ENCODE data around the gene RLBP1. TPM values are rescaled to one million over a fixed set of nuclear protein-coding genes. Genes with fewer than 3 reads are reported as not detected.
"Not testable (repeated sequence)": the region's sequence is repeated elsewhere in the genome, so short reads cannot be mapped to it uniquely, and the experiment has no call there.

Gene RLBP1
- total and polyA plus RNA-seq, 2 donors from 2014 or later: not detected

DNA sequence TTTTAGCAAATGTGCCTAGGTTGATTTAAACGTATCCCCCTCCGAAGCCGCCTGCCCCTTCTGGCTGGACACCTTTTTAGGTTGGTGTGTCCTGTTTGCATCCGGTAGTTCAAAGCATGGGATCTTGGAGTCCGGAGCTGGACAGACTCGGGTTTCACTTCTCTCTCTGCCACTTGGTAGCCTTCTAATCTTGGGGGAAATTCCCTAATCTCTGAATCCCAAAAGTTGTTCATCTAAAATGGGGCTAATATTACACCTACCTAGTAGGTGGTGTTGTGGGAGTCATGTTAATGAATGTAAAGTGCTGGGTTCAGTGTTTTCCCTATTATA lies 23.2 kb upstream of the RLBP1 start:
- TF ChIP-seq, protein P1, sequence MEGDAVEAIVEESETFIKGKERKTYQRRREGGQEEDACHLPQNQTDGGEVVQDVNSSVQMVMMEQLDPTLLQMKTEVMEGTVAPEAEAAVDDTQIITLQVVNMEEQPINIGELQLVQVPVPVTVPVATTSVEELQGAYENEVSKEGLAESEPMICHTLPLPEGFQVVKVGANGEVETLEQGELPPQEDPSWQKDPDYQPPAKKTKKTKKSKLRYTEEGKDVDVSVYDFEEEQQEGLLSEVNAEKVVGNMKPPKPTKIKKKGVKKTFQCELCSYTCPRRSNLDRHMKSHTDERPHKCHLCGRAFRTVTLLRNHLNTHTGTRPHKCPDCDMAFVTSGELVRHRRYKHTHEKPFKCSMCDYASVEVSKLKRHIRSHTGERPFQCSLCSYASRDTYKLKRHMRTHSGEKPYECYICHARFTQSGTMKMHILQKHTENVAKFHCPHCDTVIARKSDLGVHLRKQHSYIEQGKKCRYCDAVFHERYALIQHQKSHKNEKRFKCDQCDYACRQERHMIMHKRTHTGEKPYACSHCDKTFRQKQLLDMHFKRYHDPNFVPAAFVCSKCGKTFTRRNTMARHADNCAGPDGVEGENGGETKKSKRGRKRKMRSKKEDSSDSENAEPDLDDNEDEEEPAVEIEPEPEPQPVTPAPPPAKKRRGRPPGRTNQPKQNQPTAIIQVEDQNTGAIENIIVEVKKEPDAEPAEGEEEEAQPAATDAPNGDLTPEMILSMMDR (IDR thresholded peaks at IDR 0.05; ENCODE audit: borderline replicate concordance, extremely low read depth, insufficient read depth): no peak
- no peak for FAIRE-seq

DNA sequence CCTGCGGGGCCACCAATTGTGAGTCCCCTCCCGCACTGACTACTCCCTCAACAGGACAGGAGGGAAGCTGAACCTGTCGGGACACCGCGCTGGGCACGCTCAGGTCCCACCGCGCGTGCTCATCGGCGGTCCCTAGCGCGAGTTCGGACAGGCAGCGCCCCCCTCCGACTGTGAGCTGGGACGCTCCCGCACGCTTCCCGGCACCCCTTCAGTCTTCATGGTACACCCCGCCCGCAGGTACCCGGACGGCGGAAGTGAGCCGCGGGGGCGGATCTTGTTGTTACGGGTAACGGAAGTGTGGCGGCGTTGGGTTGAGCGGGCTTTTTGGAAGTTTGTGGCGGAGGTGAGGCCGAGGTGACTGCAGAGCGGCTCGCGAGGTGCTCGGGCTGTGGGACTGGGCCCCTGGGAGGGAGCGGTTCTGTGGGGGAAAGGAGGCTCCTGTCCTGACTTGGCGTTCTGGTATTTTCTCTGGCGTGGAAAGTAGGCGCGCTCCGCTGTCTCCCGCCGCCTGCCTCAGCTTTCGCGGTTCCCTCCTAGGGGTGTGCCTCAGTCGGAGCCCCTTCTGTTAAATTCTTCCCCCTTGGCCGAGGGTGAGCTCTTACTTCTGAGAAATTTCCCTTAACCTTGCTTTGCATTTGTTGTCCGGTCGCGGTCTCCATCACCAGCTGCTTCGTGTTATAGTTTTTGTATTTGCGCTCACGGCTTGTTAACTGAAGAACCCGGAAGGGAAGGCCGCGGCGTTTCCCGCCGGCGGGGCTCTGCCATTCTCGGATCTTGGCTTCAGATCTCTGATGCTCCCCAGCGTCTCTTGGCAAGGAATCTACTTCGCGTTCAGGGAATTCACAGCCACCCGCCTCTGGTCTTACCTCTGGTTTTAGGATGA lies 22.6 kb upstream of the RLBP1 start, which contains the start of gene FANCI:
Gene FANCI (plus strand): TSS at position 289 of the 883 bp plus-strand sequence. CDS start 3,669 bp downstream, outside the sequence.
- FAIRE-seq: no peak

More for the DNA sequence above, 23.2 kb upstream of the RLBP1 start:
- Histone ChIP-seq H3K4me1 (ENCODE audit: control insufficient read depth in 2 of 3, insufficient read depth in 2 of 3, low read depth in 1 of 3, low read length in 3 of 3) (peaks cover 0 to 8% (median 0%) of the 10 kb centered on the region in 3 donors), H3K9me3 (ENCODE audit: control insufficient read depth in 2 of 3, insufficient read depth in 1 of 3, low read length in 3 of 3) (peaks cover 0 to 1% (median 0%) of the 10 kb centered on the region in 3 donors), H3K36me3 (ENCODE audit: control insufficient read depth in 2 of 3, insufficient read depth in 3 of 3, low read length in 3 of 3) (no peaks in the 10 kb centered on the region), H3K27ac (ENCODE audit: low read depth in 2 of 2, low read length in 2 of 2) (no peak overlapping the region), H3K9ac (ENCODE audit: low read length in 3 of 3) (peak overlapping the region; percentile 22 to 77 (median 48)), H3K27me3 (ENCODE audit: control insufficient read depth, insufficient read depth, low read length) (no peaks in the 10 kb centered on the region), H3K4me3 (ENCODE audit: low read length in 3 of 3) (peak overlapping the region; percentile 79 to 97 (median 85))
- intact Hi-C loops (cut with DNase I): no loop called here
- peak in 1 of 5 donors; percentile 37 for DNase-seq

DNA sequence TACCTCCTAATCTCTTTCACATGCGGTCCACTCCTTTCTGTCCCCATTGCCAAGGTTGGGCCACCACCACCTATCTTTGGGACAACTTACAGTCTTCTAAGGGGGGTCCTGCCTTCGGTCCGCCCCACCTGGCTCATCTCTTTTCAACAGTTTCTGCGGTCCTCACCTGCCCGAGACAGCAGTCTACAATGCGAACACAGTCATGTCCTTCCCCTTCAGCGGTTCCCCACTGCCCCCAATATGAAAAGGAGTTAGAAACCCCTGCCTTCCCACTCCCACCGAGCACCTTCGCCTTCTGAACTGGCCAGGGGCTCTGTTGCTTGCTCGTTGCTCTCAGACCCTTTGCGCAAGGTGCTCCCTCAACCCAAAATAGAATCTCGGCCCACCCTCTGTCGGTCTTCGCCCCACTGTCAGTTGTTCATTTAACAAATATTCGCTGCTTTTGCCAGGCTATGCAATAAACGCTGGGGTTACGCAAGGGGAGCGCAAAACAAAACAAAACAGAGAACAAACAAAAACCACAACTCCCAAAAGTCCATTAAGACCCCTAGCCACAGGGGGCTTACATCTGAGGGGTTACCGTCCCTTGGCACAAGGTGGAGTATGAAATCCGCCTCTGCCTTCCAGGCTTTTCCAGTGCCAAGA lies 21.8 kb upstream of the RLBP1 start:
- peak overlapping the region; percentile 50 to 86 (median 81) for H3K9ac ChIP-seq (ENCODE audit: low read length in 3 of 3)
- peak in 1 of 5 donors; percentile 41 for DNase-seq
- H3K27me3 ChIP-seq (ENCODE audit: control insufficient read depth, insufficient read depth, low read length): no peaks in the 10 kb centered on the region
- no peaks in the 10 kb centered on the region for H3K9me3 ChIP-seq (ENCODE audit: control insufficient read depth in 2 of 3, insufficient read depth in 1 of 3, low read length in 3 of 3)
- peaks cover 0 to 8% (median 0%) of the 10 kb centered on the region in 3 donors for H3K4me1 ChIP-seq (ENCODE audit: control insufficient read depth in 2 of 3, insufficient read depth in 2 of 3, low read depth in 1 of 3, low read length in 3 of 3)
- H3K27ac ChIP-seq (ENCODE audit: low read depth in 2 of 2, low read length in 2 of 2): peak overlapping the region; percentile 19 to 23
- TF ChIP-seq, protein P1 (IDR thresholded peaks at IDR 0.05; ENCODE audit: borderline replicate concordance, extremely low read depth, insufficient read depth): no peak
- H3K4me3 ChIP-seq (ENCODE audit: low read length in 3 of 3): peak overlapping the region; percentile 85 to 97 (median 90)
- intact Hi-C loops (cut with DNase I): no loop called here
- no peaks in the 10 kb centered on the region for H3K36me3 ChIP-seq (ENCODE audit: control insufficient read depth in 2 of 3, insufficient read depth in 3 of 3, low read length in 3 of 3)
- no peak for FAIRE-seq

More for the DNA sequence above, 22.6 kb upstream of the RLBP1 start, which contains the start of gene FANCI:
- TF ChIP-seq, protein P1 (IDR thresholded peaks at IDR 0.05; ENCODE audit: borderline replicate concordance, extremely low read depth, insufficient read depth): peak; percentile 53
- H3K36me3 ChIP-seq (ENCODE audit: control insufficient read depth in 2 of 3, insufficient read depth in 3 of 3, low read length in 3 of 3): no peaks in the 10 kb centered on the region
- peak within 1 kb of the TSS; percentile 19 to 23 for H3K27ac ChIP-seq (ENCODE audit: low read depth in 2 of 2, low read length in 2 of 2)
- peak within 1 kb of the TSS; percentile 85 to 97 (median 90) for H3K4me3 ChIP-seq (ENCODE audit: low read length in 3 of 3)
- intact Hi-C loops (cut with DNase I): no loop called here
- DNase-seq: peak; percentile 96 to 98 (median 97)
- H3K27me3 ChIP-seq (ENCODE audit: control insufficient read depth, insufficient read depth, low read length): no peaks in the 10 kb centered on the region
- peaks cover 0 to 8% (median 0%) of the 10 kb centered on the region in 3 donors for H3K4me1 ChIP-seq (ENCODE audit: control insufficient read depth in 2 of 3, insufficient read depth in 2 of 3, low read depth in 1 of 3, low read length in 3 of 3)
- H3K9me3 ChIP-seq (ENCODE audit: control insufficient read depth in 2 of 3, insufficient read depth in 1 of 3, low read length in 3 of 3): no peaks in the 10 kb centered on the region
- H3K9ac ChIP-seq (ENCODE audit: low read length in 3 of 3): peak within 1 kb of the TSS; percentile 77 to 86 (median 81)

DNA sequence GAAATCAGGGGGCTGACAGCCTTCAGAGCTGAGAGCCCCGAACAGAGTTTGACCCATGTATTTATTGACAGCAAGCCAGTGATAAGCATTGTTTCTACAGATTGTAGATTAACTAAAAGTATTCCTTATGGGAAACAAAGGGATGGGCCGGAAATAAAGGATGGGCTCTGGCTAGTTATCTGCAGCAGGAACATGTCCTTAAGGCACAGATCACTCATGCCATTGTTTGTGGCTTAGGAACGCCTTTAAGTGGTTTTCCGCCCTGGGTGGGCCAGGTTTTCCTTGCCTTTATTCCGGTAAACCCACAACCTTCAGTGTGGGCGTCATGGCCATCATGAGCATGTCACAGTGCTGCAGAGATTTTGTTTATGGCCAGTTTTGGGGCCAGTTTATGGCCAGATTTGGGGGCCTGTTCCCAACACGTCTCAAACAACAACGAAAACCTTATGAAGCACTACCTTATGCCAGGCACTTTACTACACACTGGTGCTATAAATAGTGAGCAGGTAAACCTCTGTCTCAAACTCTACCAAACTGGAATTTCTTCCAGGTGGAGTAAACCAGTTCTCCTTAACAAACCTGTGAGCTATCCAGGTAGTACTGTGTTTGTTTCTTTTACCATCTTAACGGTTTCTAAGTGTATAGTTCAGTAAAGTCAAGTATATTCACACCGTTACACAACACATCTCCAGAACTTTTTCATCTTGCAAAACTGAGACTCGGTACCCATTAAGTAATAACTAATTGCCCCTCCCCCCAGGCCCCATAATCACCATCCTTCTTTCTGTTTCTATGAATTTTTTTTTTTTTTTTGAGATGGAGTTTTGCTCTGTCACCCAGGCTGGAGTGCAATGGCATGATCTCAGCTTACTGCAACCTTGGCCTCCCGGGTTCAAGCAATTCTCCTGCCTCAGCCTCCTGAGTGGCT lies 18.8 kb upstream of the RLBP1 start:
- FAIRE-seq; intact Hi-C loops (cut with DNase I): not testable (repeated sequence)

More for the DNA sequence above, 18.8 kb upstream of the RLBP1 start:
- DNase-seq; H3K27me3 ChIP-seq (ENCODE audit: control insufficient read depth, insufficient read depth, low read length); H3K9me3 ChIP-seq (ENCODE audit: control insufficient read depth in 2 of 3, insufficient read depth in 1 of 3, low read length in 3 of 3); H3K4me3 ChIP-seq (ENCODE audit: low read length in 3 of 3); H3K9ac ChIP-seq (ENCODE audit: low read length in 3 of 3); H3K27ac ChIP-seq (ENCODE audit: low read depth in 2 of 2, low read length in 2 of 2); H3K36me3 ChIP-seq (ENCODE audit: control insufficient read depth in 2 of 3, insufficient read depth in 3 of 3, low read length in 3 of 3); H3K4me1 ChIP-seq (ENCODE audit: control insufficient read depth in 2 of 3, insufficient read depth in 2 of 3, low read depth in 1 of 3, low read length in 3 of 3): not testable (repeated sequence)

Measured in kidney (tissue), 14 donors.